ENCODE measurements around the gene MAP3K7CL. TPM values are rescaled to one million over a fixed set of nuclear protein-coding genes. Genes with fewer than 3 reads are reported as not detected.
"Not testable (repeated sequence)": the region's sequence is repeated elsewhere in the genome, so short reads cannot be mapped to it uniquely, and the experiment has no call there.

The MAP3K7CL gene
- total RNA-seq, 1 experiment from 2014 or later: 0.31 TPM

GRCh38 chr21:29166323-29166722, 35.9 kb downstream of the MAP3K7CL start:
- Histone ChIP-seq H3K27ac (ENCODE audit: low read length) (no peak overlapping the region), H3K4me1 (ENCODE audit: control insufficient read depth, insufficient read depth, low read length) (no peaks in the 10 kb centered on the region), H3K27me3 (ENCODE audit: control insufficient read depth, insufficient read depth, low read length) (no peaks in the 10 kb centered on the region), H3K4me3 (ENCODE audit: low read depth in 2 of 2, low read length in 2 of 2) (no peak overlapping the region), H3K36me3 (ENCODE audit: control insufficient read depth, insufficient read depth, low read length) (no peaks in the 10 kb centered on the region), H3K9me3 (ENCODE audit: control insufficient read depth, insufficient read depth, low read depth, low read length) (no peaks in the 10 kb centered on the region)
- no TSS peak for BruUV-seq (replicated peaks)
- ChIA-PET POLR2A (no interaction called here), CTCF (no interaction called here)
- in situ Hi-C loops (cut with HindIII; ENCODE audit: low pct_unique_long_range_greater_than_20kb, low sequenced_read_pairs) (no loop called here), intact Hi-C loops (cut with micrococcal nuclease; ENCODE audit: unreplicated experiment) (loop anchor here (5.0 kb wide), 1 partner anchor 181 kb away; no protein-coding TSS in a partner anchor)
- ATAC-seq: no peak
- no peak for TF ChIP-seq REST (IDR thresholded peaks at IDR 0.05; ENCODE audit: insufficient read depth in 1 of 2, low read depth in 2 of 2, low read length in 1 of 2)
- TF ChIP-seq SIN3A (IDR thresholded peaks at IDR 0.05; ENCODE audit: borderline replicate concordance, insufficient read depth, low read depth, low read length): no peak
- no peak for TF ChIP-seq CTCF (IDR thresholded peaks at IDR 0.05)
- TF ChIP-seq POLR2AphosphoS5 (IDR thresholded peaks at IDR 0.05; ENCODE audit: low read depth, low read length): no peak
- TF ChIP-seq TCF7L2 (IDR thresholded peaks at IDR 0.05; ENCODE audit: low read depth, low read length): no peak
- DNase-seq (ENCODE audit: low read depth, low spot score): no peak

- no peak for DNase-seq (ENCODE audit: low read depth, low spot score)
- Histone ChIP-seq H3K9me3 (ENCODE audit: control insufficient read depth, insufficient read depth, low read depth, low read length) (no peaks in the 10 kb centered on the region), H3K4me3 (ENCODE audit: low read depth in 2 of 2, low read length in 2 of 2) (no peak overlapping the region), H3K27ac (ENCODE audit: low read length) (no peak overlapping the region), H3K27me3 (ENCODE audit: control insufficient read depth, insufficient read depth, low read length) (no peaks in the 10 kb centered on the region), H3K36me3 (ENCODE audit: control insufficient read depth, insufficient read depth, low read length) (no peaks in the 10 kb centered on the region), H3K4me1 (ENCODE audit: control insufficient read depth, insufficient read depth, low read length) (no peaks in the 10 kb centered on the region)
- no TSS peak for BruUV-seq (replicated peaks)
- CTCF ChIA-PET: no interaction called here
- ATAC-seq: no peak
- POLR2A ChIA-PET: no interaction called here
- TF ChIP-seq SIN3A (IDR thresholded peaks at IDR 0.05; ENCODE audit: borderline replicate concordance, insufficient read depth, low read depth, low read length): no peak
- TF ChIP-seq CTCF (IDR thresholded peaks at IDR 0.05): no peak
- no peak for TF ChIP-seq TCF7L2 (IDR thresholded peaks at IDR 0.05; ENCODE audit: low read depth, low read length)
- TF ChIP-seq REST (IDR thresholded peaks at IDR 0.05; ENCODE audit: insufficient read depth in 1 of 2, low read depth in 2 of 2, low read length in 1 of 2): no peak
- intact Hi-C loops (cut with micrococcal nuclease; ENCODE audit: unreplicated experiment) (loop anchor here (5.0 kb wide), 1 partner anchor 180 kb away; no protein-coding TSS in a partner anchor), in situ Hi-C loops (cut with HindIII; ENCODE audit: low pct_unique_long_range_greater_than_20kb, low sequenced_read_pairs) (no loop called here)
These were observed 36.4 kb downstream of the MAP3K7CL start for GRCh38 chr21:29166853-29167252.

- BruUV-seq (replicated peaks); H3K4me3 ChIP-seq (ENCODE audit: low read depth in 2 of 2, low read length in 2 of 2); DNase-seq (ENCODE audit: low read depth, low spot score); H3K9me3 ChIP-seq (ENCODE audit: control insufficient read depth, insufficient read depth, low read depth, low read length); CTCF ChIA-PET; H3K4me1 ChIP-seq (ENCODE audit: control insufficient read depth, insufficient read depth, low read length); H3K27ac ChIP-seq (ENCODE audit: low read length); in situ Hi-C loops (cut with HindIII; ENCODE audit: low pct_unique_long_range_greater_than_20kb, low sequenced_read_pairs); H3K36me3 ChIP-seq (ENCODE audit: control insufficient read depth, insufficient read depth, low read length); H3K27me3 ChIP-seq (ENCODE audit: control insufficient read depth, insufficient read depth, low read length); ATAC-seq; POLR2A ChIA-PET: not testable (repeated sequence)
- intact Hi-C loops (cut with micrococcal nuclease; ENCODE audit: unreplicated experiment): loop anchor here (5.0 kb wide), 1 partner anchor 180 kb away; no protein-coding TSS in a partner anchor
These were observed 37.0 kb downstream of the MAP3K7CL start for GRCh38 chr21:29167481-29167880.

Data from Panc1 (cell line).